HCT116 (cell line): ENCODE results near the gene SCARF1. TPM values are rescaled to one million over a fixed set of nuclear protein-coding genes. Genes with fewer than 3 reads are reported as not detected.

Experiments
- ATAC-seq: fragments of 200-7000 bp; cut with Tn5 transposase; 2 replicates; pipeline ENCODE4 v1.9.1; 2020; ENCODE audit warnings: mild to moderate bottlenecking, moderate library complexity
- BruUV-seq: library from RNA; stranded (reverse); fragments of 400-500 nt; replicated peaks from 2 replicates; lab custom pipeline; 2021; lab: Mats Ljungman, UMichigan
- CTCF ChIA-PET: fragments of 300-600 bp; sonication (Branson Sonifier 250); formaldehyde crosslinking; loops from one replicate; lab custom pipeline; 2021; ENCODE audit warnings: antibody characterized with exemption; lab: Charles Lee
- POLR2A ChIA-PET: fragments of 300-600, 350-600 bp; sonication (Branson Sonifier 250); formaldehyde crosslinking; loops from one replicate; lab custom pipeline; 2021; ENCODE audit warnings: antibody characterized with exemption; lab: Charles Lee
- RAD21 ChIA-PET, 2 experiments: fragments of 300-600 bp; sonication (Branson Sonifier 250); formaldehyde crosslinking; loops; one replicate each; lab custom pipeline; 2023; ENCODE audit warnings: low total read pairs in 2 of 2; ENCODE audit not compliant: uncharacterized antibody in 2 of 2, unreplicated experiment in 2 of 2, low non-redundant PET in 1 of 2; lab: Charles Lee
- DNase-seq: peaks from one replicate; pipeline ENCODE4 v3.0.0-alpha.2; 2010; ENCODE audit warnings: low read depth, low spot score
- H2AFZ ChIP-seq: fragments of 200-600 bp; shearing (Covaris generic), sonication (generic); 2 replicates; pipeline ENCODE4 v1.6.1; 2017; ENCODE audit warnings: low read depth, mixed run types, mixed read lengths, antibody characterized with exemption, low read length; ENCODE audit not compliant: poor library complexity, severe bottlenecking
- H3K27ac ChIP-seq: 2 replicates; pipeline ENCODE4 v1.5.1; 2012; ENCODE audit warnings: low read depth, low read length
- H3K27me3 ChIP-seq: fragments of 200-600 bp; sonication (generic); 2 replicates; pipeline ENCODE4 v1.6.1; 2016; ENCODE audit warnings: mixed run types, low read length, mixed read lengths; ENCODE audit not compliant: insufficient read depth
- H3K36me3 ChIP-seq, 2 experiments: fragments of 200-500 bp in 1 of 2; fragments of 200-600 bp in 1 of 2; sonication (Bioruptor generic) in 1 of 2; sonication (generic) in 1 of 2; 2 replicates each; pipeline versions ENCODE4 v1.5.1 to v1.6.1; 2014 to 2016; ENCODE audit warnings: low read length in 2 of 2, inconsistent platforms in 1 of 2, mixed read lengths in 1 of 2, mixed run types in 1 of 2; ENCODE audit not compliant: insufficient read depth in 2 of 2, control insufficient read depth in 1 of 2
- H3K4me1 ChIP-seq, 2 experiments: fragments of 200-600 bp in 1 of 2; sonication (generic) in 1 of 2; 2 replicates each; pipeline versions ENCODE4 v1.5.1 to v1.6.1; 2012 to 2017; ENCODE audit warnings: low read length in 2 of 2, inconsistent platforms in 1 of 2, mild to moderate bottlenecking in 1 of 2, mixed read lengths in 1 of 2, mixed run types in 1 of 2, moderate library complexity in 1 of 2; ENCODE audit not compliant: insufficient read depth in 2 of 2, control insufficient read depth in 1 of 2
- H3K4me2 ChIP-seq: fragments of 200-600 bp; sonication (generic); 2 replicates; pipeline ENCODE4 v1.6.1; 2017; ENCODE audit warnings: mixed run types, low read length, mixed read lengths
- H3K4me3 ChIP-seq, 2 experiments: fragments of 200-600 bp in 1 of 2; sonication (generic) in 1 of 2; replicated peaks in 1 of 2; 2 replicates each; pipeline ENCODE4 v1.5.1; 2011 to 2016; ENCODE audit warnings: low read length in 2 of 2, control low read depth in 1 of 2, low read depth in 1 of 2, mild to moderate bottlenecking in 1 of 2, mixed read lengths in 1 of 2, mixed run types in 1 of 2
- H3K79me2 ChIP-seq: fragments of 200-600 bp; sonication (generic); 2 replicates; pipeline ENCODE4 v1.6.1; 2017; ENCODE audit warnings: mild to moderate bottlenecking, mixed run types, low read length, moderate library complexity, mixed read lengths; ENCODE audit not compliant: insufficient read depth
- H3K9ac ChIP-seq: fragments of 200-600 bp; sonication (generic); 2 replicates; pipeline ENCODE4 v1.6.1; 2016; ENCODE audit warnings: low read length, mixed read lengths
- H3K9me2 ChIP-seq: fragments of 200-600 bp; sonication (generic), shearing (Covaris generic); 2 replicates; pipeline ENCODE4 v1.6.1; 2017; ENCODE audit warnings: mixed run types, mild to moderate bottlenecking, moderate library complexity; ENCODE audit not compliant: insufficient read depth
- H3K9me3 ChIP-seq, 2 experiments: fragments of 200-500 bp in 1 of 2; fragments of 200-600 bp in 1 of 2; sonication (Bioruptor generic) in 1 of 2; sonication (generic) in 1 of 2; 2 replicates each; pipeline ENCODE4 v1.6.1; 2014 to 2017; ENCODE audit warnings: low read length in 2 of 2, mixed read lengths in 2 of 2, inconsistent platforms in 1 of 2, low read depth in 1 of 2, mild to moderate bottlenecking in 1 of 2, mixed run types in 1 of 2, moderate library complexity in 1 of 2; ENCODE audit not compliant: control insufficient read depth in 1 of 2, insufficient read depth in 1 of 2
- H4K20me1 ChIP-seq: fragments of 200-600 bp; sonication (generic), shearing (Covaris generic); 2 replicates; pipeline ENCODE4 v1.6.1; 2017; ENCODE audit warnings: mixed run types, mild to moderate bottlenecking, moderate library complexity; ENCODE audit not compliant: insufficient read depth
- CBX3 ChIP-seq: IDR thresholded peaks from 2 replicates; pipeline ENCODE4 v1.6.1; 2012; ENCODE audit warnings: low read depth
- CEBPB ChIP-seq: IDR thresholded peaks from 2 replicates; pipeline ENCODE4 v1.6.1; 2012; ENCODE audit warnings: low read depth
- EGR1 ChIP-seq: IDR thresholded peaks from 2 replicates; pipeline ENCODE4 v1.6.1; 2012; ENCODE audit warnings: low read depth
- ELF1 ChIP-seq: IDR thresholded peaks from 2 replicates; pipeline ENCODE4 v1.6.1; 2012; ENCODE audit warnings: low read depth, borderline replicate concordance
- EZH2 ChIP-seq: fragments of 200-600 bp; sonication (generic); IDR thresholded peaks from 2 replicates; pipeline ENCODE4 v1.6.1; 2017; ENCODE audit warnings: antibody characterized with exemption, mixed run types
- EZH2phosphoT487 ChIP-seq: fragments of 200-600 bp; IDR thresholded peaks from 2 replicates; pipeline ENCODE4 v1.6.1; 2018; ENCODE audit warnings: antibody characterized with exemption, borderline replicate concordance
- FOSL1 ChIP-seq: IDR thresholded peaks from 2 replicates; pipeline ENCODE4 v1.6.1; 2012; ENCODE audit warnings: low read depth
- JUND ChIP-seq: IDR thresholded peaks from 2 replicates; pipeline ENCODE4 v1.6.1; 2012
- MAX ChIP-seq: IDR thresholded peaks from 2 replicates; pipeline ENCODE4 v1.6.1; 2012
- POLR2A ChIP-seq: IDR thresholded peaks from 2 replicates; pipeline ENCODE4 v1.7.0; 2011; ENCODE audit warnings: borderline replicate concordance; ENCODE audit not compliant: insufficient read depth, insufficient read length; ENCODE audit errors: extremely low read depth
- RAD21 ChIP-seq: IDR thresholded peaks from 2 replicates; pipeline ENCODE4 v1.6.1; 2012; ENCODE audit warnings: low read depth, mild to moderate bottlenecking
- SIN3A ChIP-seq: IDR thresholded peaks from 2 replicates; pipeline ENCODE4 v1.6.1; 2012; ENCODE audit warnings: low read depth
- SP1 ChIP-seq: IDR thresholded peaks from 2 replicates; pipeline ENCODE4 v1.6.1; 2012; ENCODE audit warnings: low read depth
- SRF ChIP-seq: IDR thresholded peaks from 2 replicates; pipeline ENCODE4 v1.6.1; 2012; ENCODE audit warnings: low read depth
- TCF7L2 ChIP-seq: IDR thresholded peaks from 2 replicates; pipeline ENCODE4 v1.7.0; 2011; ENCODE audit warnings: borderline replicate concordance, inconsistent platforms; ENCODE audit not compliant: insufficient read depth, insufficient read length; ENCODE audit errors: extremely low read depth
- YY1 ChIP-seq: IDR thresholded peaks from 2 replicates; pipeline ENCODE4 v1.6.1; 2011; ENCODE audit warnings: low read length, low read depth, moderate library complexity, mild to moderate bottlenecking; ENCODE audit not compliant: insufficient replicate concordance; ENCODE audit errors: extremely low read depth
- ZFX ChIP-seq: fragments of 450-650 bp; IDR thresholded peaks from 2 replicates; pipeline ENCODE4 v1.6.1; 2017
- intact Hi-C: fragments of 100-400 bp; cut with micrococcal nuclease; formaldehyde crosslinking; loops from 2 replicates; pipeline ENCODE4 v1.10.0; 2022
- total RNA-seq: library from RNA; stranded (reverse); gene quantifications from one replicate; pipeline ENCODE4 v1.2.1, GENCODE V29; 2021; ENCODE audit not compliant: unreplicated experiment
- TF ChIP-seq, protein P1 (sequence below): IDR thresholded peaks from 2 replicates; pipeline ENCODE4 v1.6.1; 2011; ENCODE audit warnings: mild to moderate bottlenecking, low read length, moderate library complexity; ENCODE audit not compliant: insufficient replicate concordance; ENCODE audit errors: extremely low read depth
- TF ChIP-seq, protein P2 (sequence below): IDR thresholded peaks from 2 replicates; pipeline ENCODE4 v1.6.1; 2012; ENCODE audit warnings: low read depth
- TF ChIP-seq, protein P3 (sequence below), 3 experiments: fragments of 200-600 bp in 1 of 3; sonication (generic) in 1 of 3; IDR thresholded peaks in 2 of 3; conservative IDR thresholded peaks in 1 of 3; 2 replicates each; pipeline ENCODE4 v1.5.1; 2012 to 2017; ENCODE audit warnings: low read depth in 2 of 3, low read length in 2 of 3, antibody characterized with exemption in 1 of 3, borderline replicate concordance in 1 of 3, control low read depth in 1 of 3, mild to moderate bottlenecking in 1 of 3, mixed read lengths in 1 of 3, mixed run types in 1 of 3, moderate library complexity in 1 of 3; ENCODE audit not compliant: insufficient read depth in 1 of 3

Gene SCARF1
- total RNA-seq, 1 experiment from 2014 or later, result 2.2 TPM

- H2AFZ ChIP-seq, result no peak overlapping the region
- RAD21 ChIA-PET, result interaction anchor here (2.2 to 2.5 kb wide), 2 partner anchors 54 to 55 kb away, joined by 23 to 25 read pairs; no protein-coding TSS in a partner anchor
- H3K9me2 ChIP-seq, result no peaks in the 10 kb centered on the region
- intact Hi-C loops, result no loop called here
- peak overlapping the region; percentile 100 for H3K4me2 ChIP-seq
- no peaks in the 10 kb centered on the region for H4K20me1 ChIP-seq
- POLR2A ChIA-PET, result interaction anchor here (0.6 to 3.8 kb wide), 7 partner anchors 11 to 166 kb away, joined by 3 to 16 read pairs (median 4); partner anchors contain the start of gene RILP
- no peaks in the 10 kb centered on the region for H3K27me3 ChIP-seq
- H3K4me1 ChIP-seq, result peaks cover 13 to 41% of the 10 kb centered on the region in 2 experiments
- H3K79me2 ChIP-seq, result no peaks in the 10 kb centered on the region
- CTCF ChIA-PET, result interaction anchor here (0.6 to 3.6 kb wide), 6 partner anchors 10 to 238 kb away, joined by 3 to 113 read pairs (median 14); partner anchors contain the start of gene RILP
- H3K4me3 ChIP-seq, result peak overlapping the region; percentile 85 to 93
- H3K9me3 ChIP-seq, result no peaks in the 10 kb centered on the region
- ATAC-seq (peak; percentile 81), DNase-seq (peak; percentile 82)
- H3K27ac ChIP-seq, result peak overlapping the region; percentile 65
- no peaks in the 10 kb centered on the region for H3K36me3 ChIP-seq
- no TSS peak for BruUV-seq
- peak overlapping the region; percentile 92 for H3K9ac ChIP-seq
- TF ChIP-seq ELF1 (no peak), POLR2A (no peak), CEBPB (no peak), EGR1 (no peak), MAX (no peak), ZFX (peak; percentile 19; the same call in 1 of the 2 replicates), RAD21 (no peak; the same call in none of the 2 replicates), CBX3 (no peak), EZH2phosphoT487 (no peak), SRF (no peak), EZH2 (no peak), SIN3A (peak; percentile 28; the same call in 1 of the 2 replicates), YY1 (no peak), FOSL1 (no peak), SP1 (peak; percentile 48; the same call in 1 of the 2 replicates), JUND (no peak), TCF7L2 (no peak)
- TF ChIP-seq, protein P1, sequence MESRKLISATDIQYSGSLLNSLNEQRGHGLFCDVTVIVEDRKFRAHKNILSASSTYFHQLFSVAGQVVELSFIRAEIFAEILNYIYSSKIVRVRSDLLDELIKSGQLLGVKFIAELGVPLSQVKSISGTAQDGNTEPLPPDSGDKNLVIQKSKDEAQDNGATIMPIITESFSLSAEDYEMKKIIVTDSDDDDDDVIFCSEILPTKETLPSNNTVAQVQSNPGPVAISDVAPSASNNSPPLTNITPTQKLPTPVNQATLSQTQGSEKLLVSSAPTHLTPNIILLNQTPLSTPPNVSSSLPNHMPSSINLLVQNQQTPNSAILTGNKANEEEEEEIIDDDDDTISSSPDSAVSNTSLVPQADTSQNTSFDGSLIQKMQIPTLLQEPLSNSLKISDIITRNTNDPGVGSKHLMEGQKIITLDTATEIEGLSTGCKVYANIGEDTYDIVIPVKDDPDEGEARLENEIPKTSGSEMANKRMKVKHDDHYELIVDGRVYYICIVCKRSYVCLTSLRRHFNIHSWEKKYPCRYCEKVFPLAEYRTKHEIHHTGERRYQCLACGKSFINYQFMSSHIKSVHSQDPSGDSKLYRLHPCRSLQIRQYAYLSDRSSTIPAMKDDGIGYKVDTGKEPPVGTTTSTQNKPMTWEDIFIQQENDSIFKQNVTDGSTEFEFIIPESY, result no peak
- TF ChIP-seq, protein P2, sequence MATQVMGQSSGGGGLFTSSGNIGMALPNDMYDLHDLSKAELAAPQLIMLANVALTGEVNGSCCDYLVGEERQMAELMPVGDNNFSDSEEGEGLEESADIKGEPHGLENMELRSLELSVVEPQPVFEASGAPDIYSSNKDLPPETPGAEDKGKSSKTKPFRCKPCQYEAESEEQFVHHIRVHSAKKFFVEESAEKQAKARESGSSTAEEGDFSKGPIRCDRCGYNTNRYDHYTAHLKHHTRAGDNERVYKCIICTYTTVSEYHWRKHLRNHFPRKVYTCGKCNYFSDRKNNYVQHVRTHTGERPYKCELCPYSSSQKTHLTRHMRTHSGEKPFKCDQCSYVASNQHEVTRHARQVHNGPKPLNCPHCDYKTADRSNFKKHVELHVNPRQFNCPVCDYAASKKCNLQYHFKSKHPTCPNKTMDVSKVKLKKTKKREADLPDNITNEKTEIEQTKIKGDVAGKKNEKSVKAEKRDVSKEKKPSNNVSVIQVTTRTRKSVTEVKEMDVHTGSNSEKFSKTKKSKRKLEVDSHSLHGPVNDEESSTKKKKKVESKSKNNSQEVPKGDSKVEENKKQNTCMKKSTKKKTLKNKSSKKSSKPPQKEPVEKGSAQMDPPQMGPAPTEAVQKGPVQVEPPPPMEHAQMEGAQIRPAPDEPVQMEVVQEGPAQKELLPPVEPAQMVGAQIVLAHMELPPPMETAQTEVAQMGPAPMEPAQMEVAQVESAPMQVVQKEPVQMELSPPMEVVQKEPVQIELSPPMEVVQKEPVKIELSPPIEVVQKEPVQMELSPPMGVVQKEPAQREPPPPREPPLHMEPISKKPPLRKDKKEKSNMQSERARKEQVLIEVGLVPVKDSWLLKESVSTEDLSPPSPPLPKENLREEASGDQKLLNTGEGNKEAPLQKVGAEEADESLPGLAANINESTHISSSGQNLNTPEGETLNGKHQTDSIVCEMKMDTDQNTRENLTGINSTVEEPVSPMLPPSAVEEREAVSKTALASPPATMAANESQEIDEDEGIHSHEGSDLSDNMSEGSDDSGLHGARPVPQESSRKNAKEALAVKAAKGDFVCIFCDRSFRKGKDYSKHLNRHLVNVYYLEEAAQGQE, result no peak
- TF ChIP-seq, protein P3, sequence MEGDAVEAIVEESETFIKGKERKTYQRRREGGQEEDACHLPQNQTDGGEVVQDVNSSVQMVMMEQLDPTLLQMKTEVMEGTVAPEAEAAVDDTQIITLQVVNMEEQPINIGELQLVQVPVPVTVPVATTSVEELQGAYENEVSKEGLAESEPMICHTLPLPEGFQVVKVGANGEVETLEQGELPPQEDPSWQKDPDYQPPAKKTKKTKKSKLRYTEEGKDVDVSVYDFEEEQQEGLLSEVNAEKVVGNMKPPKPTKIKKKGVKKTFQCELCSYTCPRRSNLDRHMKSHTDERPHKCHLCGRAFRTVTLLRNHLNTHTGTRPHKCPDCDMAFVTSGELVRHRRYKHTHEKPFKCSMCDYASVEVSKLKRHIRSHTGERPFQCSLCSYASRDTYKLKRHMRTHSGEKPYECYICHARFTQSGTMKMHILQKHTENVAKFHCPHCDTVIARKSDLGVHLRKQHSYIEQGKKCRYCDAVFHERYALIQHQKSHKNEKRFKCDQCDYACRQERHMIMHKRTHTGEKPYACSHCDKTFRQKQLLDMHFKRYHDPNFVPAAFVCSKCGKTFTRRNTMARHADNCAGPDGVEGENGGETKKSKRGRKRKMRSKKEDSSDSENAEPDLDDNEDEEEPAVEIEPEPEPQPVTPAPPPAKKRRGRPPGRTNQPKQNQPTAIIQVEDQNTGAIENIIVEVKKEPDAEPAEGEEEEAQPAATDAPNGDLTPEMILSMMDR (IDR thresholded peaks at IDR 0.05 in 2 of 3, conservative IDR thresholded peaks at IDR 0.05 in 1 of 3; ENCODE audit: borderline replicate concordance in 1 of 3, insufficient read depth in 1 of 3, low read depth in 2 of 3, low read length in 2 of 3), result peak in 2 of 3 experiments; percentile 16 to 44; a peak in 1 of 6 replicates
These were observed 16.6 kb downstream of the SCARF1 start for GRCh38 chr17:1628856-1629503.
